ENCODE data around the gene APOM. TPM values are rescaled to one million over a fixed set of nuclear protein-coding genes. Genes with fewer than 3 reads are reported as not detected.

The APOM gene
- total RNA-seq, 1 donor from 2014 or later: 2.9 TPM

DNA sequence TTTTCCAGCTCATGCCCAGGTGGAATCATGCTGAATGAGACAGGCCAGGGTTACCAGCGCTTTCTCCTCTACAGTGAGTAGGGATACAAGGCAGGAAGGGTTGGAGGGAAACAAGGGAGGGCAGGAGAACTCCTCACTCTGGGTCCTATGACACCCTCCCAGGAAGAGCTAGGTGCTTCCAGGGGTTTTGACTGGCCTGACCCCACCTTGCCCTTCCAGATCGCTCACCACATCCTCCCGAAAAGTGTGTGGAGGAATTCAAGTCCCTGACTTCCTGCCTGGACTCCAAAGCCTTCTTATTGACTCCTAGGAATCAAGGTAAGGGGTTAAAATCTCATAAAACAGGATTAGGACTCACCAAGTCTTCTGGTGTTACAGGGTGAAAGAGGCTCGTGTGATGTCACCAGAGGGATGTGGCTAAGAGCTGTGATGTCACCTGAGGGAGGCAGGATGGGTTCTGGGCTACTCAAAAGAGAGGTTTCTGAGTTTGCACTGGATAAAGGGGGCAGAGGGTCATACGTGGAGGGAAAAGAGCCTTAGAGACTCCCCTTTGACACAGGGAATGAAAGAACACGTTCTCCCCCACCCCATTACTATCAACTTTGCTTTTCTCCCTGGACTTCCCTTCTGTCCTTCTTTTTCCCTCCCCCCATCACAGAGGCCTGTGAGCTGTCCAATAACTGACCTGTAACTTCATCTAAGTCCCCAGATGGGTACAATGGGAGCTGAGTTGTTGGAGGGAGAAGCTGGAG, 1.9 kb downstream of the APOM start:
- no peak for DNase-seq (ENCODE audit: low read depth)

DNA sequence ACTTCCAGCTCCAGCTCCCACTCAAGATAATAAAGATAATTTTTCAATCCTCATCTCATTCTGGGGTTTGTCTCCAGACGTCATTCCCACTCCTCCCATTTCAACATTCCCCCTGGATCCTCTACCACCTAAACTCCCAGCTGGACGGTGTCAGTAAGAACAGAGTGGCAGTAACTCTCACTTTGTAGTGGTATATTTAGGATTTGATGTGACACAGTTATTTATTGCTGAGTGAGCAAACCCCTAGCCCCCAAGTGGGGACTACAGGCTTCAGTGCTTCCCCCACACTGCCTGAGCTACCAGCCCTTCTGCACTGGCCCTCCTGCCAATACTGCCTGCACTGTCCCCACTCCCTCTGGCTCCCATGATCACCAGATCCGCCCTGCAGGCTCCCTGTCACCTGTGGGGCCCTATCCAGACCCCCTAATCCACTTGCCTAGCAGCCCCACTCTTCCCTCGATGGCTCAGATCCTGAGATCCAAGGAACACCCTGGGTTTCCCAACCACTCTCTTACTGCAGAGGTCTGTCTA, 2.5 kb downstream of the APOM start:
- DNase-seq (ENCODE audit: low read depth): no peak

DNA sequence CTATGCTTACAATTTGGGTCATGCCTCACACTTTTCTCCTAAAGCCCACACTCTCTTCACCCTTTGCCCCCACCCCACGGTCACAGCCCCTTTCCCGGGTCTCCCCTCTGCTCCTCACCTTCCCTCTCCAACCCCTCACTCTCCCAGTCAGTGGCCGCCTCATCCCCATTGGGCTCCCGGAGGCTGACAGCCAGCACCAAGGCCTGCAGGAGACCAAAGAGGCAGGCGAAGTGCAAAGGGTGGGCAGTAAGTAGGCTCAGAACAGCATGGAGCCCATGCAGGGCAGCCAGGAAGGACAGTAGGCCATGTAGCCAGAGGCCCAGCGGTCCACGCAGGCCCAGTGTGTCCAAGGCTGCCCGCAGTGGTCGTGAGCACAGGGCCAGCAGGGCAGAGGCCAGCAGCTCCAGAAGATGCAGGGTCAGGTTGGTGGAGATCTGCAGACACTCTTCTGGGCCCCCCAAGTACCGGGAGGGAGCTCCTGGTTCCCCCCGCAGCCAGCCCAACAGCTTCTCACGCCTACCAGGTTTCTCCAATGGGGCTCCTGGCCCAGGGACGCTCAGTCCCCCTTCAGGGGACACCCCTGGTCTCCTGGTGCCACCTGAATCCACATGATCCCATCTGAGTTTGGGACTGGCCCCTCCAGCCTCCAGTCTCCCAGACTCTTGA, 3.4 kb downstream of the APOM start:
- DNase-seq (ENCODE audit: low read depth): no peak

DNA sequence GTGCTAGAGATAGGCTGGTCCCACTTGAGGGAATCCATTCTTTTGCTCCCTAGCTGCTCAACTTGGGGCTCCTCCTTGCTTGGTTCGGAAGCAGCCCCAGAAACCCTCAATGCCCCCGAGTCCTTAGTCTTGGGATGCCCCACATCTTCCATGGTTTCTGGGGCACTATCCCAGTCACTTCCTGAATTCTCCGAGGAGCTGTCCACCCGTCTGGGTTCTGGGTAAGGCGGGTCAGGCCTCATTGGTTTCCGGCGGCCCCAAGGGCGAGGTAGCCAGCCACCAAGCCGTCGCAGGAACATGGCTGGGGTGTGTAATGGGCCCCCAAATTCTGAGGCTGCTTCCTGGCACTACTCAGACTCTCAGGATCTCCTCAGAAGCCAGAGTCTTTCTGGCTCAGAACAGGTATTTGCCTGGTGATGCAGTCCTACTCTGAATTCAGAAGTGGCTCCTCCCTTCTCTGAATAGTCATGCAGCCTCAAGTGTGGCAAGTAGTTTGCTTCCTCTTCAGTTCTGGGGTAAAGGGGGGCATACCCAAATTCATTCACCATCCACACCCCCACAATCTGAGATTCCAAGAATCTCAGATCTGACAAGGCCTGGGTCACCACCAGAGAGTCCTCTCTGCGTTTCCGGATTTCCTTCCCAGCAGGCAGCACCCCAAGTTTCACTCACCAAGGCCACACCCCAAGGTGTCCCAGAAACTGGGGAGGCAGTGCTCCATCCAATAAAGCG, 4.1 kb downstream of the APOM start:
- peak; percentile 42 for DNase-seq (ENCODE audit: low read depth)

DNA sequence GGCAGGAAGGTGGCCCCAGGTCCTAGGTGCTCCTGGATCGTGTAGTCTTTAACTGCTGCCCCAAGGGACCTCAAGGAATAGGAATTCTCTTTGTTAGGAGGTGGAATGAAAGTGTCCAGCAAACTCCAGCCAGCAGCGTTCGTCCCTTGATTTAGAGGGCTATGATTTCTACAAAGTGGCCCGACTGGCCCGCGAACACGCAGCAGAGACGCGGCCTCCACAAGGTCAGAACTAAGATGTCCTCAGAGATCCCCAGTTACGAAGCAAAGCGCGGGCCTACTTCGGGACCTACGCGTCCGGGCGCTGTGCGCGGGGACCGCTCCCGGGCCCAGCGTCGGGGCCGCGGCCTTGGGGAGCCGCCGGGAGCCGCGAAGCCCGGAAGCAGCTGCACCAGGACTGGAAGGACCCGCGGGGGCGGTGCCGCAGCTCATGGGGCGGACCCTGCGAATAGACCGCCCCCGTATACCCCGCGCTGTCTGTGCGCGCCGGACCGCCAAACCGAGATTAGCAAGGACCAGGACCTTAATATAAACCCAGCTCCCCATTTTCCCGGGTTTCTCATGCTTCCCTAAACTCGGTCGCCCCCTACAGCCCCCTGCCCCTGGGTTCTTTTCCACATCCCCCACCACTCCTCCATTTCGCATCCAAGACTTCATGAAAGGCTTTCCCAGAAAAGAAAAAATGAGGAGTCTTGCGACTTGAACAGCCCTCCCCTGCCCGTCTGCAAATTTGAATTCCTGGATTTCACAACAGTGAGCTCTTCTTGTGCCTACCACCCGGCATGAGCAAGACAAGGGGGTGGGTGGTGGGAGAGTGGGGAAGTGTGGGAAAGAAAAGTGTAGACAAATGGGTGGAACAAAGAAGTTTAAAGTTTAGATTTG, 4.9 kb downstream of the APOM start, which contains the start of gene C6orf47:
C6orf47 (minus strand) TSS at position 398 of the 881 bp plus-strand sequence. CDS start 831 bp downstream, outside the sequence.
- peak; percentile 84 for DNase-seq (ENCODE audit: low read depth)

DNA sequence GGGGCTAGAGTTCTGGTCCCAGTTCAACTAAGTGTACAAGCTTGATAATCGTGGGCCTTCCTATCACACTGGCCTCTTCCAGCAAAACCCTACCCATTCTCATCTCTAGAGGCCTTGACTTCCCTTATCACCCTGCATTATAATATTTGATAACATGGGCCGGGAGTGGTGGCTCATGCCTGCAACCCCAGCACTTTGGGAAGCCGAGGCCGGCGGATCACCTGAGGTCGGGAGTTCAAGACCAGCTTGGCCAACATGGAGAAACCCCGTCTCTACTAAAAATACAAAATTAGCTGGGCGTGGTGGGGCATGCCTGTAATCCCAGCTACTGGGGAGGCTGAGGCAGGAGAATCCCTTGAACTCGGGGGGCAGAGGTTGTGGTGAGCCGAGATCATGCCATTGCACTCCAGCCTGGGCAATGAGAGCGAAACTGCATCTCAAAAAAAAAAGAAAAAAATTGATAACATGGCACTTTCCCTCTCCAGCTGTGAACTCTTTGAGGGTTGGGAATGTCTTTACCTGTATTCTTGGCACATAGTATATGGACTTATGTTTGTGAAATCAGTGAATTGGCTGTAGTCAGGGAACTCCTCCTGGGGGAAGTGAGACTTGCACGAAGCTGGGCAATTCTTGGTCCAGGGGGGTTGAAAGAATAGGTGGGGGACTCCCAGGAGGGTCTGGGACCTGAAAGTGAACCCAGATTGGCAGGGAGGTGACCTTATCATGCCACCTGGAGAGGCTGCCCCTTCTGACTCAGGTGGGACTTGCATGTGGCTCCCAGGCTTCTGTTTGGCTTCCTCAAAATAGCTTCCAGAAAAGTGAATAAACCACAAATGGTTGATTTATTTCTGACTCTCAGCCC, 5.8 kb downstream of the APOM start:
- DNase-seq (ENCODE audit: low read depth): no peak

DNA sequence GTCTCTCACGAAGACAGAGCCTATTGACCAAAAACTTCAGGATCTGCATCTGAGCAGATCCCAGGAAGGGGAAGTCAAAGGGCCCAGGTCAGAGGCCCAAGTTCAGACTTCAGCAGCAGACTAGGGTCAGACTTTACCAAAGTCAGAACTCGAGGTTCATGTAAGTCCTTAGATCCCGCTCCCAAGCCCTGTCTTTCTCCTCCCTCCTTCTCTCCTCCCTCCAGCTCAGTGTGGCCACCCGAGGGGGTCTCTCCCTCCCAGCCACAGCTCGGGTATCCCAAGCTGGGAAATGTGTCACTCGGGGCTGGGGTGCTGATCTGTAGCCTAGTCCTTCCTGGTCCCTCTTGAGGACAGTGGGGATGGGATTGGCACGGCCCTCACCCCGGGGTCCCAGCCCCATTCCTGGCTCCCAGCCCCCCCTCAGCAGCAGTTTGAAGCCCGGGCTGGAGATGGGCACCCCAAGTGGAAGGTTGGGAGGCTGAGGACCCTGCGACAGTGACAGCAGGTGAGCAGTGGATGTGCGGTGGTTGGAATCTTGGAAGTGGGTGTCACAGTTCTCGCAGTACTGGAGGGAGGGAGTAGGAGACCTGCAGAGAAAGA, 6.5 kb downstream of the APOM start:
- DNase-seq (ENCODE audit: low read depth): no peak

DNA sequence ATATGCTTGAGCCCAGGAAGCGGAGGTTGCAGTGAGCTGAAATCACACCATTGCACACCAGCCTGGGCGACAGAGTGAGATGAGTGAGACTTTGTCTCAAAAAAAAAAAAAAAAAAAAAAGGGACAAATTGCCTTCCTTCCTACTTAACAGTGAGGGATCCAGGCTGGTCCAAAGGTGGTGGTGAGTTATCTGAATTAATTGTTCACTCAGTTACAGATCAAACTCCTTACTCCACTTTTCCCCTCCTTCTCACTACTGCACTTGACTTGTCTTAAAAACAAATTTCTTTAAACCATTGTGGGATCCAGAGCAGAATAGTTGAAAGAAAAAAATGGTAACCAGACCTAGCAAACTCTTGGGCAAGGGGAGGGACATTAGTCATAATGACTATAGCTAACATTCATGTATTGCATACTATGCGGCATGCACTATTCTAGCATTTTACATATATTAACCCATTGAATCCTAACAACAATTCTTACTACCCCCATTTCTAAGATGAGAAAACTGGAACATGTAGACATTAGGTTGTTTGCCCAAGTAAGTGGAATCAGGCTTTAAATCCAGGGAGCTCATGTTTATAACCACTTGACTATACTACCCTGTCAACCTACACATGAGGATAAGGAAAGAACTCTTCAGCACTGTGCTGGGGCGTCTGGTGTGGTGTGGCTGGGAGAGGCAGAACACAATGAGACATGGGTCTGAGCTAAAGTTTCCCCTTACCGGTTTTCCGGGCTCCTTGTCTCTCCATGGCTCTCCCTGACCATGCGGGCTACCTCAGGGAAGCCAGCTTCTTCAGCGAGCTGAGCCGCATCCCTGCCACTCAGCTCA, 7.6 kb downstream of the APOM start:
- no peak for DNase-seq (ENCODE audit: low read depth)

DNA sequence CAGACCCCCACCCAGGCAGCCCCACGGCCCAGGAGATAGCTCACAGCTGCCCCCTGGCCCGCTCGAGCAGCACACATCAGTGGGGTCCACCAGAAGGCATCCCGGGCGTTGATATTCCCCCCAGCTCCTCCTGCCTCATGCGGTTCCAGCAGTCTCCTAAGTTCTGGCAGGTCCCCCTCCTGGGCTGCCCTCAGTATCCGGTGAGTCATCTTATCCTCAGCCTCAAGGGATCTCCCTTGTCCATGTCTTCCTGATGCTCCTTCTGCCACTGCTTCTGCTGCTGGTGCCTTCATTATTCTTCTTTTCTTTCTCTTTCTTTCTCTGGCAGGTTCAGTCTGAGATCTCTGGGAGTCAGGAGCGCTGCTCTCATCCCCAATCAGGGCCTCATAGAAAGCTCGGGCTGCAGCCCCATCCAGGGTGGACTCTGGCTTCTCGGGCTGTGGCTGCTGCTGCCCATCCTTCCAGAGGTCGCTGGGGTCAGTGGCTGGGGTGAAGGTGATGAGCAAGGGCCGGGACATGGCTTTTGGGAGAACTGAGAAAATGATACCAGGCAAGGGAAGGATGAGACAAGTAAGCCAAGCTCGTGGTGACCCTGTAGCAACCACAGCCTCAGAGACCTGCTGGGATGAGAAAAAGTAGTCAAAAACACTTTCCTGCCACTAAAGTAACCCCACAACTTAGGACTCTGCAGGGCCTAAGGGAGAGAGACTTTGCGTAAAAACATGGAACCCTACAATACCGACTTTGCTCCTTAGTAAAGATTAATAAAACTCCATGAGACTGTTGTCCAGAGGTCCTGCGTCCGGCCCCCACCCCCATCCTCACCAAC, 8.5 kb downstream of the APOM start:
- peak; percentile 75 for DNase-seq (ENCODE audit: low read depth)

DNA sequence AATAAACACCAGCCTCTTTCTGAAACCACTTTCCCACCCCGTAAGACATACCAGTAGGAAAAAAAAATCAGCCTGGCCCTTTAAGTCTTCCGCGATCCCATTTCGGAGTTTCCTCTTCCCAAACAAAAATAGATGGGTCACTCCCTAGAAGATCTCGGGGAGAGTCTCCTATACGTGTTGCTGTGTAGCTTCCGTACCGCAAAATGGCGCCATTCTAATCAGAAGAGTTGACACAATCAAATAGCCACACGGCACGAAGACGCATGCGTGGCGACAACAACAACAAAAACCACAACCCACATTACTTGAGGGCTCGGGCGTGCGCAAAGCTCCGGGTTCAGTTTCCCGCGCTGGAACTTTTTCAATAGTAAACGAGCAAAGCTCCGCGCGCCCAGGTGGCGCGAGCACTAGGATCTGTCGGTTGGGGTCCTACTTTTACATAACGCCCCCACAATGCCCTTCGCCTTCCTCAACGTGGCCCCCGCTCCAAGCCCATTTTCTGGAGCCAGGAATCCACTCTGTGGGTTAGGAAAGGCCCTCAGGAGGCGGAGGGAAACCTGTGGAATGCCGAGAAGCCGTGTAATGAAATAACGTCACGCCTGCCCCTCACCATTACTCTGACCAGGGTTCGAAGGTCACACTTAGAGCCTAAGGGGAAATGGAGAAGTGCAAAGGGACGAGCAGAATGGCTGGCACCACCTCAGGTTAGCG, 9.3 kb downstream of the APOM start, which contains the start of gene GPANK1:
GPANK1 (minus strand) TSS at position 208 of the 711 bp plus-strand sequence. CDS start 519 bp downstream, outside the sequence.
- peak; percentile 98 for DNase-seq (ENCODE audit: low read depth)

DNA sequence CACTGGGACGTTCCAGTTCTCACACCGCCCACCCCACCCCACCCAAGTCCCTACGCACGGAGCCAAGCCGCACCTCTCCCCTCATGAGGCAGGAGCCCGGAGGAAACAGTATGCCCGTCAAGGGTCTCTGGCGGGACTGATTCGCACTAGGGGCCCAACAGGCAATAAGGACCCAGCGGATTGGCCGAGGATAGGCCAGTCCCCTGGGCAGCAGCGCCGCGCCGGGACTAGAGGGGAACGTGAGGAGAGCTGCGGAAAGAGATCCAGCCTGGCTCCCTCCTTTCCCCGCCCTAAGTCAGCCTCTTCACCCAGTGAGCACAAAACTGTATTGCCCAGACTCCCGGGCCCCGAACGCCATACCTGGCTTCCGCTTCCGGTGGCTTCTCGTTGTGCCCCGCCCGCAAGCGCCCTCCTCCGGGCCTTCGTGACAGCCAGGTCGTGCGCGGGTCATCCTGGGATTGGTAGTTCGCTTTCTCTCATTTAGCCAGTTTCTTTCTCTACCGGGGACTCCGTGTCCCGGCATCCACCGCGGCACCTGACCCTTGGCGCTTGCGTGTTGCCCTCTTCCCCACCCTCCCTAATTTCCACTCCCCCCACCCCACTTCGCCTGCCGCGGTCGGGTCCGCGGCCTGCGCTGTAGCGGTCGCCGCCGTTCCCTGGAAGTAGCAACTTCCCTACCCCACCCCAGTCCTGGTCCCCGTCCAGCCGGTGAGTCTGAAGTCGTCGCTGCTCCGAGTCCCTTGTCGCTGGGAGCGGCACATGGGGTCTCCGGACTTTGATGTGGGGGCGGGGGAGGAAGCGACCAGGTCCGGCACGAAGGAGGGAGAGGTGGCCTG, 10.0 kb downstream of the APOM start, which contains the start of gene CSNK2B:
CSNK2B (plus strand) TSS at position 580 of the 836 bp plus-strand sequence. CDS start 752 bp downstream, outside the sequence.
- peak; percentile 98 for DNase-seq (ENCODE audit: low read depth)

DNA sequence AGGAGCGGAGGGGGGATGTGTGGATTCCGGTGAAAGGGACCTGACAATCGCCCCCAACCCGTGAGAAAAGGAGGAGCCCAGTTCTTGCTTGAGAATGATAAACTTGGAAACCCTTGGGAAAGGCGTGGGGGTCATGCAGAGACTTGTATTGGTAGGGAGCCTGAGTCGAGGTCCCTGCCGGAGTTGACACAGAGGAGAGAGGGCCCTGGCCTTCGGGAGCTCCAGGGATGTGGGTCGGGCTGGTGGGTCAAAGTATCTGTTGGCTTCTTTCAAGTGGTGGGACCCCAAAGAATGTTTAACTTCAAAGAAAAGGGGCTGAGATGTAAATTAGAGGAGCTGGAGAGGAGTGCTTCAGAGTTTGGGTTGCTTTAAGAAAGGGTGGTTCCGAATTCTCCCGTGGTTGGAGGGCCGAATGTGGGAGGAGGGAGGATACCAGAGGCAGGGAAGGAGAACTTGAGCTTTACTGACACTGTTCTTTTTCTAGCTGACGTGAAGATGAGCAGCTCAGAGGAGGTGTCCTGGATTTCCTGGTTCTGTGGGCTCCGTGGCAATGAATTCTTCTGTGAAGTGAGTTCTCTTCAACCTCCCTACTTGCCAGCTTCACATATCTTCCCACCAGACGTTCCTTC, 10.8 kb downstream of the APOM start:
- no peak for DNase-seq (ENCODE audit: low read depth)

DNA sequence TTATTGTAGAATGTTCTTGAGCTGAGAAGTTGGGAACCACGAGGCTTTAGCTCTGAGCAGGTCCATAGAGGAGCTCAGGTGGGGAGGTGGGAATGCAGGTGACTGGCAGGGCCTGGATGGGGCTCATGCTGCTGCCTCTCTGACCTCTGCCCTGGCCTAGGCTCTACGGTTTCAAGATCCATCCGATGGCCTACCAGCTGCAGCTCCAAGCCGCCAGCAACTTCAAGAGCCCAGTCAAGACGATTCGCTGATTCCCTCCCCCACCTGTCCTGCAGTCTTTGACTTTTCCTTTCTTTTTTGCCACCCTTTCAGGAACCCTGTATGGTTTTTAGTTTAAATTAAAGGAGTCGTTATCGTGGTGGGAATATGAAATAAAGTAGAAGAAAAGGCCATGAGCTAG, 14.0 kb downstream of the APOM start, which contains the start of gene LY6G5B:
LY6G5B (plus strand) TSS at position 301 of the 400 bp plus-strand sequence. CDS start 975 bp downstream, outside the sequence.
- no peak for DNase-seq (ENCODE audit: low read depth)

DNA sequence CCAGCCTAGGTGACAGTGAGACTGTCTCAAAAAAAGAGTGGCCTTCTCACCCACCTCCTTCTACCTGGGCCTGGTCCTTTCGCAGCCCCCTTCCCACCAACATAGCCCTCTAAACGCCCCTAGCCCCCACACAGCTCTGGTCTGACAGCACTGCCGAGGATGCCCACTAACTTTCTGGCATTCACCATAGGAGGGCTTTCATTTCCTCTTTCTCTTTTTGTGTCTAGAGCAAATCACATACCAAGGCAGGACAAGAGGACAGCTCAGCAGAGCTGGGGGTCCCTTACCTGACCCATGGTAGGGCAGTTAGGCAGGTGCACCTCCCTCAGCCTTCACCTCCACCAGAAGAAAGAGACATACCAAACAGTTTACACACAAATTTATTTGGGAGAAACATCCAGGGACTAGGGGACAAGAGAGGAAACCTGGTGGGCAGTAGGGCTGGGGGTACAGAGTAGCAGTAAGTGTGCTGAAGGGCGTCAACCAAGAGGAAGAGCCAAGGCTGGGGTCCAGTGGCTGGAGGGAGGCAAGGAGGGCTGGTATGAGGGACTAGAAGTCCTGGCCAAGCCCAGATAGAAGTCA, 20.7 kb downstream of the APOM start:
- DNase-seq (ENCODE audit: low read depth): no peak

DNA sequence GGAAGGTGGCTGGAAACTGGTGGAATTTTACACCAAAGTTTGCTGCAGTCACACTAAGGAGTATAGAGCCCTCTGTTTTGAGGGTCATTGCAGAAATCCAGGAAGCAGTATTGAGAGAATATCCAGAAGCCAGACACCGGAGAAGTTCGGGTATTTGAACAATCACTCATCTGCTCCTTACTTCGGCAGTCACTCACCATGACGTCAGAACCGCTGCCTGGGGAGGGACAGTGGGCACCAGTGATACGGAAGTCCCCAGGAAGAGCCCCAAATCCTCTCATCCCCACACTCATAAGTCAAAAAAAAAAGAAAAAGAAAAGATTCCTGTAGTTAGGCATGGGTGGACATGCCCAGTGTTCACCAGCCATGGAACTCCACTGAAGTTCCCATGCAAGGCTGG, 21.2 kb downstream of the APOM start:
- no peak for DNase-seq (ENCODE audit: low read depth)
